Stimulated activated CD4-positive, alpha-beta T cell treated with anti-CD3 and anti-CD28 coated beads, Interleukin-4, amount 100 ng/mL, for 4 hours (primary cell): ENCODE measurements around the gene CMTM2.

Experiments
- DNase-seq, 2 experiments: peaks; one replicate each; pipeline ENCODE4 v3.0.0-alpha.2; 2020

Gene CMTM2

DNA sequence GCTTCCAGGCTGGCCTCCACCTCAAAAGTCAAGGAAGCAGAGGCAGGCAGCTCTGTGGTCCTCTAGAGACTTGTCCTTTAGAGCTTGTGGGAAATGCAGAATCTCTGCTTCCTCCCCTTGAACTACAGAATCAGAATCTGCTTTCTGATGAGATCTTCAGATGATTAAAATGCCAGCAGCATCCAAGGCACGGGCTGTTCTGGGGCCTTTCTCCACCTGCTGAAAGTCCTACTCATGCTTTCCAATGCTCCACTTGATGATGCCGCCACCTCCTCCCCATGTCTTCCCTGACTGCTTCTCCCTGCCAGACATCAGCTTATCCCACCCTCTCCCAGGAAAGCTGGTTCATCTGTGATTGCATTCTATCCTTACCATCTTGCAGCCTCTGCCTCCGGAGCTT, 58.5 kb downstream of the CMTM2 start:
- DNase-seq, result no peak
